H9 (cell line): ENCODE data around the gene SLCO3A1. TPM values are rescaled to one million over a fixed set of nuclear protein-coding genes. Genes with fewer than 3 reads are reported as not detected.

ENCODE experiments used
- DNase-seq: peaks from one replicate; pipeline ENCODE4 v3.0.0-alpha.2; 2017
- H2AFZ ChIP-seq: one replicate; pipeline ENCODE4 v1.6.1; 2013; ENCODE audit warnings: mild to moderate bottlenecking, low read length, control low read depth, moderate library complexity
- H2AK5ac ChIP-seq: 2 replicates; pipeline ENCODE4 v1.6.1; 2013; ENCODE audit warnings: low read length, control low read depth, mixed read lengths; ENCODE audit not compliant: insufficient read length
- H2BK120ac ChIP-seq: one replicate; pipeline ENCODE4 v1.6.1; 2013; ENCODE audit warnings: low read depth, mild to moderate bottlenecking, low read length, control low read depth, inconsistent platforms; ENCODE audit not compliant: poor library complexity, severe bottlenecking
- H2BK12ac ChIP-seq: 2 replicates; pipeline ENCODE4 v1.6.1; 2013; ENCODE audit warnings: low read length, control low read depth, mixed read lengths, low read depth; ENCODE audit not compliant: insufficient read length
- H2BK15ac ChIP-seq: 2 replicates; pipeline ENCODE4 v1.6.1; 2013; ENCODE audit warnings: low read depth, low read length, control low read depth
- H2BK20ac ChIP-seq: one replicate; pipeline ENCODE4 v1.6.1; 2013; ENCODE audit warnings: low read depth, mild to moderate bottlenecking, low read length, control low read depth, inconsistent platforms; ENCODE audit not compliant: poor library complexity, severe bottlenecking
- H2BK5ac ChIP-seq: 2 replicates; pipeline ENCODE4 v1.6.1; 2013; ENCODE audit warnings: low read length, control low read depth, mixed read lengths; ENCODE audit not compliant: insufficient read length
- H3K14ac ChIP-seq: 2 replicates; pipeline ENCODE4 v1.6.1; 2013; ENCODE audit warnings: low read length, control low read depth; ENCODE audit not compliant: insufficient read depth
- H3K18ac ChIP-seq: 2 replicates; pipeline ENCODE4 v1.6.1; 2013; ENCODE audit warnings: low read depth, mild to moderate bottlenecking, mixed read lengths, low read length, control low read depth; ENCODE audit not compliant: insufficient read length
- H3K23ac ChIP-seq: 2 replicates; pipeline ENCODE4 v1.6.1; 2013; ENCODE audit warnings: low read length, control low read depth, mixed read lengths, low read depth; ENCODE audit not compliant: insufficient read length
- H3K23me2 ChIP-seq: 2 replicates; pipeline ENCODE4 v1.6.1; 2013; ENCODE audit warnings: low read depth, mild to moderate bottlenecking, mixed read lengths, low read length, control low read depth; ENCODE audit not compliant: insufficient read length, poor library complexity, severe bottlenecking
- H3K27ac ChIP-seq: 2 replicates; pipeline ENCODE4 v1.5.1; 2013; ENCODE audit warnings: low read length, control low read depth, mixed read lengths, low read depth; ENCODE audit not compliant: insufficient read length
- H3K27me3 ChIP-seq: 2 replicates; pipeline ENCODE4 v1.6.1; 2013; ENCODE audit warnings: low read length, control low read depth, inconsistent platforms; ENCODE audit not compliant: insufficient read depth
- H3K4ac ChIP-seq: 2 replicates; pipeline ENCODE4 v1.6.1; 2013; ENCODE audit warnings: low read depth, mild to moderate bottlenecking, control low read depth, inconsistent platforms, low read length, moderate library complexity
- H3K4me1 ChIP-seq: 2 replicates; pipeline ENCODE4 v1.6.1; 2013; ENCODE audit warnings: low read length, control low read depth, inconsistent platforms; ENCODE audit not compliant: insufficient read depth
- H3K4me2 ChIP-seq: 2 replicates; pipeline ENCODE4 v1.6.1; 2013; ENCODE audit warnings: low read length, control low read depth, mixed read lengths; ENCODE audit not compliant: insufficient read length, insufficient read depth
- H3K56ac ChIP-seq: 2 replicates; pipeline ENCODE4 v1.6.1; 2013; ENCODE audit warnings: low read depth, mild to moderate bottlenecking, mixed read lengths, low read length, control low read depth; ENCODE audit not compliant: insufficient read length
- H3K79me1 ChIP-seq: 2 replicates; pipeline ENCODE4 v1.6.1; 2013; ENCODE audit warnings: low read depth, mild to moderate bottlenecking, moderate library complexity, low read length, control low read depth, inconsistent platforms; ENCODE audit not compliant: insufficient read depth, poor library complexity, severe bottlenecking
- H3K79me2 ChIP-seq: 2 replicates; pipeline ENCODE4 v1.6.1; 2013; ENCODE audit warnings: low read length, control low read depth, inconsistent platforms; ENCODE audit not compliant: insufficient read depth
- H3K9ac ChIP-seq: 2 replicates; pipeline ENCODE4 v1.6.1; 2013; ENCODE audit warnings: low read length, control low read depth, mixed read lengths; ENCODE audit not compliant: insufficient read length; ENCODE audit errors: extremely low read depth
- H3K9me3 ChIP-seq: one replicate; pipeline ENCODE4 v1.6.1; 2013; ENCODE audit warnings: low read depth, low read length, inconsistent platforms; ENCODE audit not compliant: control insufficient read depth
- H3T11ph ChIP-seq: one replicate; pipeline ENCODE4 v1.6.1; 2013; ENCODE audit warnings: mild to moderate bottlenecking, low read length, control low read depth, inconsistent platforms
- H4K20me1 ChIP-seq: one replicate; pipeline ENCODE4 v1.6.1; 2013; ENCODE audit not compliant: control insufficient read depth, insufficient read length, insufficient read depth
- H4K5ac ChIP-seq: 2 replicates; pipeline ENCODE4 v1.6.1; 2013; ENCODE audit warnings: low read depth, mild to moderate bottlenecking, mixed read lengths, low read length, control low read depth; ENCODE audit not compliant: insufficient read length
- H4K8ac ChIP-seq: replicated peaks from 2 replicates; pipeline ENCODE4 v1.6.1; 2013; ENCODE audit warnings: low read length, control low read depth, mixed read lengths, low read depth; ENCODE audit not compliant: insufficient read length
- H4K91ac ChIP-seq: 2 replicates; pipeline ENCODE4 v1.6.1; 2013; ENCODE audit warnings: low read depth, mild to moderate bottlenecking, moderate library complexity, mixed read lengths, low read length, control low read depth; ENCODE audit not compliant: insufficient read length
- H3K27ac Mint-ChIP-seq, 3 experiments: 2 replicates in 2 of 3; 3 replicates in 1 of 3; pipeline ENCODE4 v1.8.0; 2020 to 2021; ENCODE audit warnings: mixed read lengths in 3 of 3, mild to moderate bottlenecking in 1 of 3, moderate library complexity in 1 of 3
- H3K27me3 Mint-ChIP-seq: 2 replicates; pipeline ENCODE4 v1.8.0; 2021; ENCODE audit warnings: low read depth, mild to moderate bottlenecking, moderate library complexity, mixed read lengths
- H3K36me3 Mint-ChIP-seq, 3 experiments: 2 replicates in 2 of 3; 3 replicates in 1 of 3; pipeline ENCODE4 v1.8.0; 2020 to 2021; ENCODE audit warnings: low read depth in 3 of 3, mixed read lengths in 3 of 3; ENCODE audit not compliant: insufficient read depth in 1 of 3
- H3K4me1 Mint-ChIP-seq, 2 experiments: 2 replicates each; pipeline ENCODE4 v1.8.0; 2020; ENCODE audit warnings: mixed read lengths in 2 of 2
- H3K4me3 Mint-ChIP-seq, 2 experiments: 2 replicates in 1 of 2; 3 replicates in 1 of 2; pipeline ENCODE4 v1.8.0; 2020 to 2021; ENCODE audit warnings: mild to moderate bottlenecking in 2 of 2, mixed read lengths in 2 of 2, moderate library complexity in 1 of 2
- H3K9me3 Mint-ChIP-seq, 2 experiments: 2 replicates in 1 of 2; 3 replicates in 1 of 2; pipeline ENCODE4 v1.8.0; 2020; ENCODE audit warnings: mild to moderate bottlenecking in 2 of 2, mixed read lengths in 2 of 2, moderate library complexity in 1 of 2
- CTCF ChIP-seq: fragments of 200-600 bp; sonication (generic); conservative IDR thresholded peaks from 3 replicates; pipeline ENCODE4 v1.8.0; 2021; ENCODE audit warnings: antibody characterized with exemption, mild to moderate bottlenecking
- WGBS: extraction: QIAGEN DNeasy Blood & Tissue Kit; methylation state at CpG from one replicate; pipeline ENCODE4 v1.1.7; 2013; ENCODE audit warnings: missing lambda C conversion rate, low lambda C conversion rate, mixed read lengths; ENCODE audit not compliant: insufficient read length; ENCODE audit errors: extremely low coverage; 5-methylcytosine and 5-hydroxymethylcytosine counted together
- total RNA-seq: library from RNA; stranded (reverse); gene quantifications from 2 replicates; pipeline ENCODE4 v1.2.1, GENCODE V29; 2021

The SLCO3A1 gene
- total RNA-seq, 1 experiment from 2014 or later = 9.4 TPM

GRCh38 chr15:92152983-92153382 lies 299.5 kb downstream of the SLCO3A1 start:
- no peak overlapping the region for H2BK12ac ChIP-seq
- no CpG with 5 or more reads among the region's 1 CpG for WGBS

More at GRCh38 chr15:92152983-92153382, 299.5 kb downstream of the SLCO3A1 start:
- Histone ChIP-seq H2BK20ac (no peak overlapping the region), H3K4ac (no peak overlapping the region), H3K23ac (no peak overlapping the region), H3K14ac (no peak overlapping the region), H3T11ph (no peak overlapping the region), H2AK5ac (no peak overlapping the region), H3K27me3 (no peaks in the 10 kb centered on the region), H4K5ac (no peak overlapping the region), H4K20me1 (no peaks in the 10 kb centered on the region), H3K79me2 (no peaks in the 10 kb centered on the region), H3K18ac (no peak overlapping the region), H2AFZ (no peak overlapping the region), H4K8ac (no peak overlapping the region), H3K9me3 (no peaks in the 10 kb centered on the region), H3K23me2 (no peaks in the 10 kb centered on the region), H3K4me2 (no peak overlapping the region), H2BK120ac (no peak overlapping the region), H3K4me1 (peaks cover 6% of the 10 kb centered on the region; the same call in 1 of the 2 replicates), H2BK15ac (no peak overlapping the region), H3K79me1 (no peaks in the 10 kb centered on the region), H4K91ac (no peak overlapping the region), H3K9ac (no peak overlapping the region), H2BK5ac (no peak overlapping the region), H3K27ac (no peak overlapping the region), H3K56ac (no peak overlapping the region)
- TF ChIP-seq CTCF = no peak
- Mint-ChIP-seq H3K27me3 (no peaks in the 10 kb centered on the region; the same call in 1 of the 2 replicates), H3K9me3 (no peaks in the 10 kb centered on the region; a peak in 1 of 5 replicates), H3K4me3 (no peak overlapping the region), H3K27ac (no peak overlapping the region), H3K36me3 (peaks cover 0 to 5% (median 5%) of the 10 kb centered on the region in 3 experiments; a peak in 2 of 7 replicates), H3K4me1 (peaks cover 11 to 23% of the 10 kb centered on the region in 2 experiments)
- DNase-seq = no peak
